HG02981 (cell line): ENCODE measurements around the gene PLEKHA7.
A peak's percentile ranks its signal among the peaks of the same experiment; 100 is the strongest.
"Not testable (repeated sequence)": the region's sequence is repeated elsewhere in the genome, so short reads cannot be mapped to it uniquely, and the experiment has no call there.

Source experiments
- ATAC-seq: cut with Tn5 transposase; IDR thresholded peaks from one replicate; pipeline ENCODE4 v1.9.1; 2021; ENCODE audit warnings: mild to moderate bottlenecking, moderate library complexity; ENCODE audit not compliant: unreplicated experiment

Gene PLEKHA7

DNA sequence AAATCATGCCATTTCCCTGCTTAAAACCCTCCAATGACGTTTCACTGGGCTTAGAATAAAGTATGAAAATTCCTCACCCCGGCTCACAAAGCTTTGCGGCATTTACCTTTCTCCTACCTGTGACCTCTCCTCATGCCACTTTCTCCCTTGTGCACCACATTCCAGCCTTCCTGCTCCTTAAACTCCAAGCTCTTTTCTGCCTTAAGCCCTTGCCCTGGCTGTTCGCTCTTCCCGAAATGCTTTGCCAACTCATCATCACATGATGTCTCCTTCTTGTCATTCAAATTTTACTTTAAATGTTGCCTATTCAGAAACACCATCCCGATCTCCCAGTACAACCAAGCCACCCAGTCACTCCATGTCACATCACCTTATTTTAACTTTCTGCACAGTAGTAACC lies 2.0 kb downstream of the PLEKHA7 start:
- no peak for ATAC-seq

GRCh38 chr11:17010851-17011420 lies 3.3 kb downstream of the PLEKHA7 start:
- no peak for ATAC-seq

GRCh38 chr11:17008099-17008498 lies 6.1 kb downstream of the PLEKHA7 start:
- no peak for ATAC-seq

GRCh38 chr11:17005646-17006045 lies 8.6 kb downstream of the PLEKHA7 start:
- no peak for ATAC-seq

- ATAC-seq, result no peak
Observed at GRCh38 chr11:17004486-17005148, 9.6 kb downstream of the PLEKHA7 start.

DNA sequence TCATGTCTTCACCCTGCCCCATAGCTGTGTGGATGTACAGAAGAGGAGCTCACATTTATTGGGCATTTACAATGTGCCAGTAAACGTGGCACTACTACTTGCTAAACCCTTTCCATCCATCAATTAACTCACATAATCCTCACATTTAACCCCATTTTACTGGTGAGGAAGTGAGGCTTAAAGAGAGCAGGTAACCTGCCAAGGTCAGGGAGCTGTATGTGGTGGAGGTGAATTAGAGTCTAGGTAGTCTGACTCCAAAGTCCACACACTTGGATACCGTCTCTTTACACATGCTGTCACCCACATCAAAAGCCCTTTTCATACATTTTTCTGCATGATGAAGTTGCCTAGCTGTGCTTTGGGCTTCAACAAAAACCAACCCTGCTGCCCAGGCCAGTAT lies 10.8 kb downstream of the PLEKHA7 start:
- no peak for ATAC-seq

DNA sequence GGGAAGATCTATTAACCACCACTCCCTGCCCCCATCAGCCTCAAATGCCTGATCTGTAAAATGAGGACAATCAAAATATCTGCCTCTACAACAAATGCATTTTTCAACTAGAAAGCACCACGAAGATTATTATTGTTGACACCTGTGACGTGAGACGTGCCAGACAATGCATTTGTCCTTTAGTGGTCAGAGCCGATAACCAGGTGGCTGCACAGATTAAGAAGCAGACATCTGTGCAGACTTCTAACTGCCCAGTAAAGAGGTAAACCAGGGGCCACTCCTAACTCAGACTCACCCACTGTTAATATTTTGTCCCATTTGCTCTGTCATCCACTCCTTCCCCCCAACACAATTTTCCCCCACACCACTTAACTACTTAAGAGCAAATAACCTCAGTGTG lies 11.7 kb downstream of the PLEKHA7 start:
- ATAC-seq, result no peak

DNA sequence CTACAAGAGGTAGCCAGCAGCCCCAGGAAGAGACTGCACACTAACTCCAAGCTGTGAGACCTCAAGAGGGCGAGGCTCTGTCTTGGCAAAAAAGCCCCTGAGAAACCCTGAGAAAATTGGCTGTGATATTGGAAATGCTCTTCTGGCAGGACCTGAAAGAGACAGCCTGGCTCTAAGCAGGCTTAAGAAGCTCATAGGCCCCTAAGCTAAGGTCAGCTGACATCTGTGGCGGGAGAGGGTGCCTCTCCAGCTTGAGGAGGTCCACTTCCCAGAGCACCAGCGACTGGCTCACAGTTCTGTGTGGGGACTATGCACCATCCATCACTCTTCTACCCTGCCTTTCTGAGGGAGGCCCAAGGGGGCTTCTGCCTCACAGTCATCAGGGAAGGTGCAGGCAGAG lies 12.4 kb downstream of the PLEKHA7 start:
- no peak for ATAC-seq

DNA sequence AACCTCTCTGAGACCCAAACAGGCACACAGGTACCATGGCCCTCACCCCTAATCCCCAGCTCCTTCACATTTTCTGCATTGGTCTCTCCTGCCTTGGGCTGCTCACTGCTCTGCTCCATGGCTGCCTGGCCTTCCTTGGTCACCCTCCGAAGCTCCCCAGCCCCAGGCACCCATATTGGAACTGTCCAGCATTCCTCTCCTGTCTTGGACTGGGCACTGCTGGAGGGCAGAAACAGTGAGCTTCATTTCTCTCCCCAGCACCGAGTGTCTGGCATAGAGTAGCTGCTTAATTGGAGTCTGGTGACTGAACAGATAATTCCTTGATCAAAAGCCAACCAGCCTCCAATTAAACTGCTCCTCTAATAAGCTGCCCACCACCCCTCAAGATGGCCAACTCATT lies 13.2 kb downstream of the PLEKHA7 start:
- no peak for ATAC-seq

DNA sequence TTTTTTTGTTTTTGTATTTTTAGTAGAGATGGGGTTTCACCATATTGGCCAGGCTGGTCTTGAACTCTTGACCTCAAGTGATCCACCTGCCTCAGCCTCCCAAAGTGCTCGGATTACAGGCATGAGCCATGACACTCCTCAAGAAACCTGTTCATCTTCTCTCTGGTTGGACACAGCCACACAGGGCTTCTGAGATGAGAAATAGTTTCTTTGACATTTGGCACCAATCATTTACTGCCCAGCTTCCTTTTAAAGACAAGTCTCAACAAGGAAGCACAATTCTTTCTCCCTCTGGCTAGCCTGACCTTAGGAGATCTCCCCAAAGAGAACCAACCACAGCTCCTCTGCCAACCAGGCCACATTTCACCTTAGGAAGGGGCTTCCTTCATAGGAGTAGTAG lies 14.0 kb downstream of the PLEKHA7 start:
- ATAC-seq, result not testable (repeated sequence)

GRCh38 chr11:16999116-16999515 lies 15.1 kb downstream of the PLEKHA7 start:
- ATAC-seq, result no peak

DNA sequence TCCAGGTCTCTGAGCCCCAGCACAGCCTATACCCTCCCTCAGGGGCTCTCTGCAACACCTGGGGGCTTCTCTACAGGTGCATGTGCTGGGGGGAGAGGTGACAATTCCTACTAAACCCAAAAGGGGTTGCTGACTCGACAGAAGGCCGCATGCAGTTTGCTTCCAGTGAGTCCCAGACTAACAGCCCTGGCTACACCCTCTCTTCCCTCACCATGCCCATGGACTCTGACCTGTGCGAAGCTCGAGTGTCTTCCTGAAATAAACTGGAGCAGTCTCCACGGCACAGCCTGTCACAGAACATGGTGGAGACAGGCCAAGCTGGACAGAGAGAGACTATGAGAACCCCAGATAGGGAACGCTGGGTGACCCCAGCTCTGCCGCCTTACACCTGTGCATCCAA lies 16.6 kb downstream of the PLEKHA7 start:
- ATAC-seq, result no peak

DNA sequence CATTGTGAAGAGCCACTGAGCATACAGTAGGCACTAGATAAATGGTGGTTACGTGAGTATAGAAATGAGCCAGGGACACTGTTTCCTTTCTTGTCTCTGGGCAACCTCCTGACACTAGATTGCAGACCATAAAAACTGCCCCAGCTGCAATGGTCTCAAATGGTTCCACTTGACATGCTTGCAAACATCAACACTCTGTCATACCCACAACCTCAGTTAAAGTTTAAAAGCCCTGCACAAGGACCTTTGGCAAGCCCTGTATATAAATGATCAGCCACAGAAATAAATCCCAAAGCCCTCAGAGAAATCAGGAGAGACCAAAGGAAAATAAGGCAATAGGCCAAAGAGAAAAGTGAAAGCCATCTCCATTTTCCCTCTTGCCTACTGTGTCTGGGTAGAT lies 20.7 kb downstream of the PLEKHA7 start:
- ATAC-seq, result no peak

- ATAC-seq, result no peak
Observed at GRCh38 chr11:16992846-16993245, 21.4 kb downstream of the PLEKHA7 start.

DNA sequence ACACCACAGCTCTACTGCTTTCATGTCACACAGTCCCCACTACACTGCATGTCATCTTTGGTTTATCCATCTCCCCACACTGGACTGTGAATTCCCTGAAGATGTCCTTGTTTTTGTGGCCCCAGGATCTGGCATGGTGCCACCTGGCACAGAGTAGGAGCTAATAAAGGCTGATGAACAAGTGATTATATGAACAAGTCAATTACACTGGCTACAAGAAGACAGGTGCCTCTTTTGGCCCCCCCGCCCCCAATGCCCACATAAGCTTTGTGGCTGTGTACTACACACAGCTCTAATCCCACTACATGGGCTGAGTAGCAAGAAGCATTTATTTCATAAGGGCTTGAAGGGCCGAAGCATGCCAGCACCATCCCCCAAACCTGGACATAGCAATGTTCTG lies 24.7 kb downstream of the PLEKHA7 start:
- no peak for ATAC-seq

DNA sequence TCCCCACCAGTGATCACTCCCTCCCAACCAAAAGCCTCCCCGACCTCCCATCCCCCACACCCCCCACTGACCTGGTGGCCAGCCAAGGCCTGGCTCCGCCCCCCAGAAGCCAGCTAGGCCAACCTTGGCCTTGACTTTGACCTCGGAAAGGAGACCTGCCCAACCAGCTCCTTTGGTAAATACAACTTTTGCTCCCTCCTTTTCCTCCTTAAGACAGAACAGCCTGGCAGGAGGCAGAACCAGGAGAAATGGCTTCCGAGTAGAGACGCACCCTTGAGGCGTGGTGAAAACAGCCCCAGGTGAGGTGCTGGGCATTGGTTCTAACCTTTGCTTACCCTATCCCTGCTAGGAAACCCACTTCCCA lies 27.0 kb downstream of the PLEKHA7 start:
- ATAC-seq, result no peak

DNA sequence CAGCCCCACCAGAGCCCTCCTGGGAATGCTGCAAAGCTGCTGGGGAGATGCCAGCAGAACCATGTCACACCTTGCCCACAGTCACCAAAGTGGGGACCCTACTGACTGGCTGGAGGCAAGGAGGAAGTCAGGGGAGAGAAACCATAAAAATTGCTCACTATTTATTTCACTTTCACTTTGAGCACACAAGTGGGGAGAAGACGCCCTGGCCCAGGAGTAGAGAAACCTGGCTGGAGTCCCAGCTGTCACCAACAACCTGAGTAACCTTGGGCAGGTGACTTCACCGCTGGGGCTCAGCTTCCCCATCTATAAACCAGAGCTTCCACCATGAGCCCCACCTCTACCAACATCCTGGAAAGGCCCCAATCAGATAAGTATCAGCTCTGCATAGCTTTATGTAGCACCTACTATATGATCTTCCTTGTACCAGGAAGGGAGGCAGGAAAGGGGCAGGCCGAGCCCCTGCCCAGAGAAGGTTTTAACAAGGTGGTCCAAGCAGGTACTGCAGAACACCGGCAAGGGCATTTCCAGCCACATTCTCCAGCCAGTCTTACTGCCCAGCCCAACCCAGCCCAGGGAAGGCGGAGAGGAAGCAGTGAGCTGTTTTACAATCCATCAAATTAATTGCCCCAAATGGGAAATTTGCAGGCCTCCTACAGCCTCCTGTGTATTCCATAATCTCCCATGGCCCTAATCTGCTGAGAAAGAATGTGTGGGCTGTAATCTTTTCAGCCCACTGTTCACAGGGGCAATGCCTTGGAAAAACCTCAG lies 27.6 kb downstream of the PLEKHA7 start:
- ATAC-seq, result peak; percentile 95

DNA sequence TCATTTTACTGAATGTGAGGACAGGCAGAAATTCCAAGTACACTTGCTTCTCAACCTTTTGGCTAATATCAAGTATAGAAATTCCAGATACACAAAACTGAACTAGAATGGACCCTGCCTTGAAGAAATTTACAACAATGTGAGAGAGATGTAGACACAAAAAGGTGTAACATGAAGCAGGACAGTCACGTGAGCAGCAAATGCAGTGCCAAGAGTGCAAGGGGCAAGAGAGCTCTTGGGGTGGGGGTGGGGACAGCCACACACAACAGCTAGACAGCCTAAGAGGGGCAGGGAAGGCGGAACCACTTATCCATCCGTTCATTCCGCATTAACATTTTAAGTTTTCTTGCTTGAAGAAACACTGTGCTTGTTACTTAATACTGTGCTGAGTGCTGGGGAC lies 28.9 kb downstream of the PLEKHA7 start:
- no peak for ATAC-seq

- no peak for ATAC-seq
Observed at GRCh38 chr11:16984229-16984628, 30.0 kb downstream of the PLEKHA7 start.

DNA sequence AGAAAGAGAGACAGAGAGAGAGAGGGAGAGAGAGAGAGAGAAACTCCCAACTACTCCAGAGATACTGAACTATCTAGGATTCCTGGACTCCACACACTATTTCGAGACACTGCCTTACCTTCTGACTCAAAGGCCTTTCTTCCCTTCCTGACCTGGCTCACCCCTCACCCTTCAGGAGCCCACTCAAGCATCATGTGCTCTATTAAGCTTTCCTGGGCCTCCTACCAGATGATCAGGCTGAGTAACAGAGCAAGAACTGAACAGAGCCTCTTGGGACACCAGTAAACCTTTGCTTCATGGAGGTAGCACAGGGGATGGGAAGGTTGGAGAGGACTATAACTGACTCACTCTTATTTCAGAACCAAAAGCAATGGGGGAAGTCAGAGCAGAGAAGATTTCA lies 31.4 kb downstream of the PLEKHA7 start:
- no peak for ATAC-seq

- no peak for ATAC-seq
Observed at GRCh38 chr11:16982256-16982671, 31.9 kb downstream of the PLEKHA7 start.

DNA sequence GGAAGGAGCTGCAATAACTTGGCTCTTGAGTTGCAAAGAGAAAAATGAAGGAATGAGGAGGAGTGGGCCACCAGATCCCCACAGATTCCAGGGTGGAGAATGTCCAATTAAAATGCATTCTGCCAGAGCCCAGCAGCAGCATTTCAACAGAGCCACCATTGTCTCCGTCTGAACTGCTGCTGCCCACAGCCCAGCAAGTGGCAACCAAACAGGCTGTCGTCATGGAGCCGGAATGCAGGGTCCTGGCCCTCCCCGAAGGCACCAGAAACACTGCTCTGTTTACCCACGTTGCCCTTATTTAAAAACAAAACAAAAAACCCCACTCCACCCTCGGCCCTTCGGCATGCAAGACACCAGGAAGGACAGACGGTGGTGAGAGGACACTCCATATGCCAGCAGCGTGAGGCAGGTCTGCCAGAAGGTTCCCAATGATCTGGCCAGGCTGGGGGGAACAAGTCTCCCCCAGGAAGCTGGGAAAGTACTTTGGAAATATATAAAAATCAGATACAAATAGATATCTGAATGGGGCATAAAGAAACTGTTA lies 32.5 kb downstream of the PLEKHA7 start:
- no peak for ATAC-seq
